ACC112 (cell line): Measurements from ENCODE around the gene OTULINL.

ENCODE experiments used
- H2AFZ ChIP-seq: fragments of 200-600 bp; sonication (generic); one replicate; pipeline ENCODE4 v1.6.0; 2017; ENCODE audit warnings: antibody characterized with exemption, low read length; ENCODE audit not compliant: unreplicated experiment
- H3K27ac ChIP-seq: fragments of 200-600 bp; sonication (generic); 2 replicates; pipeline ENCODE4 v1.5.1; 2014; ENCODE audit warnings: low read depth, mild to moderate bottlenecking, antibody characterized with exemption, low read length, moderate library complexity
- H3K27me3 ChIP-seq: fragments of 200-600 bp; sonication (generic); 2 replicates; pipeline ENCODE4 v1.6.1; 2014; ENCODE audit warnings: mild to moderate bottlenecking, antibody characterized with exemption, low read length, moderate library complexity, mixed read lengths; ENCODE audit not compliant: insufficient read depth
- H3K36me3 ChIP-seq: fragments of 200-600 bp; sonication (generic); 2 replicates; pipeline ENCODE4 v1.6.1; 2016; ENCODE audit warnings: mild to moderate bottlenecking, antibody characterized with exemption, low read length, moderate library complexity, mixed read lengths; ENCODE audit not compliant: insufficient read depth
- H3K4me1 ChIP-seq: fragments of 200-600 bp; sonication (generic); one replicate; pipeline ENCODE4 v1.6.1; 2016; ENCODE audit warnings: low read length, mixed read lengths; ENCODE audit not compliant: insufficient read depth, unreplicated experiment, control insufficient read depth
- H3K4me3 ChIP-seq: fragments of 200-600 bp; sonication (generic); 2 replicates; pipeline ENCODE4 v1.5.1; 2014; ENCODE audit warnings: mild to moderate bottlenecking, low read depth, low read length
- H3K79me2 ChIP-seq: fragments of 200-600 bp; sonication (generic); one replicate; pipeline ENCODE4 v1.6.0; 2016; ENCODE audit warnings: low read length; ENCODE audit not compliant: control insufficient read depth, unreplicated experiment, insufficient read depth

OTULINL gene

GRCh38 chr5:14599476-14600127 lies 18.0 kb downstream of the OTULINL start:
- Histone ChIP-seq H3K27ac (no peak overlapping the region), H3K4me1 (no peaks in the 10 kb centered on the region), H3K79me2 (no peaks in the 10 kb centered on the region), H3K4me3 (no peak overlapping the region), H2AFZ (no peak overlapping the region), H3K36me3 (no peaks in the 10 kb centered on the region), H3K27me3 (peaks cover 67% of the 10 kb centered on the region)

- H3K4me3 ChIP-seq = no peak overlapping the region
- H3K27ac ChIP-seq = no peak overlapping the region
- no peaks in the 10 kb centered on the region for H3K79me2 ChIP-seq
- H3K36me3 ChIP-seq = no peaks in the 10 kb centered on the region
- H3K4me1 ChIP-seq = no peaks in the 10 kb centered on the region
- H3K27me3 ChIP-seq = peaks cover 55% of the 10 kb centered on the region
- no peak overlapping the region for H2AFZ ChIP-seq
These were observed 19.3 kb downstream of the OTULINL start for GRCh38 chr5:14600846-14601245.

GRCh38 chr5:14603141-14603540 lies 21.5 kb downstream of the OTULINL start:
- H2AFZ ChIP-seq = no peak overlapping the region
- no peaks in the 10 kb centered on the region for H3K36me3 ChIP-seq
- H3K4me3 ChIP-seq = no peak overlapping the region
- H3K4me1 ChIP-seq = no peaks in the 10 kb centered on the region
- peaks cover 49% of the 10 kb centered on the region; the same call in 1 of the 2 replicates for H3K27me3 ChIP-seq
- H3K79me2 ChIP-seq = no peaks in the 10 kb centered on the region
- no peak overlapping the region for H3K27ac ChIP-seq

GRCh38 chr5:14607104-14607503 lies 25.5 kb downstream of the OTULINL start:
- no peak overlapping the region for H3K27ac ChIP-seq

GRCh38 chr5:14608169-14608568 lies 26.6 kb downstream of the OTULINL start:
- Histone ChIP-seq H3K79me2 (no peaks in the 10 kb centered on the region), H3K27me3 (peaks cover 40% of the 10 kb centered on the region; the same call in 1 of the 2 replicates), H3K36me3 (no peaks in the 10 kb centered on the region), H3K4me1 (no peaks in the 10 kb centered on the region), H3K4me3 (no peak overlapping the region), H2AFZ (no peak overlapping the region), H3K27ac (no peak overlapping the region)

More at GRCh38 chr5:14607104-14607503, 25.5 kb downstream of the OTULINL start:
- Histone ChIP-seq H2AFZ (no peak overlapping the region), H3K36me3 (no peaks in the 10 kb centered on the region), H3K27me3 (peaks cover 51% of the 10 kb centered on the region; the same call in 1 of the 2 replicates), H3K79me2 (no peaks in the 10 kb centered on the region), H3K4me3 (no peak overlapping the region), H3K4me1 (no peaks in the 10 kb centered on the region)

- no peak overlapping the region for H2AFZ ChIP-seq
- H3K4me3 ChIP-seq = no peak overlapping the region
- no peaks in the 10 kb centered on the region for H3K79me2 ChIP-seq
- no peaks in the 10 kb centered on the region for H3K36me3 ChIP-seq
- peaks cover 48% of the 10 kb centered on the region for H3K27me3 ChIP-seq
- no peak overlapping the region for H3K27ac ChIP-seq
- no peaks in the 10 kb centered on the region for H3K4me1 ChIP-seq
These were observed 30.1 kb downstream of the OTULINL start for GRCh38 chr5:14611737-14612136.

GRCh38 chr5:14614490-14614889 lies 32.9 kb downstream of the OTULINL start:
- Histone ChIP-seq H3K27ac (no peak overlapping the region), H3K27me3 (peaks cover 43% of the 10 kb centered on the region)

GRCh38 chr5:14615365-14615764 lies 33.8 kb downstream of the OTULINL start:
- no peak overlapping the region for H3K27ac ChIP-seq
- no peak overlapping the region for H2AFZ ChIP-seq
- no peaks in the 10 kb centered on the region for H3K79me2 ChIP-seq
- H3K36me3 ChIP-seq = no peaks in the 10 kb centered on the region
- H3K4me1 ChIP-seq = no peaks in the 10 kb centered on the region
- H3K27me3 ChIP-seq = peaks cover 52% of the 10 kb centered on the region
- no peak overlapping the region for H3K4me3 ChIP-seq

More at GRCh38 chr5:14614490-14614889, 32.9 kb downstream of the OTULINL start:
- no peak overlapping the region for H2AFZ ChIP-seq
- H3K36me3 ChIP-seq = no peaks in the 10 kb centered on the region
- H3K4me1 ChIP-seq = no peaks in the 10 kb centered on the region
- no peak overlapping the region for H3K4me3 ChIP-seq
- no peaks in the 10 kb centered on the region for H3K79me2 ChIP-seq

GRCh38 chr5:14617441-14617840 lies 35.8 kb downstream of the OTULINL start:
- Histone ChIP-seq H3K27me3 (peaks cover 66% of the 10 kb centered on the region), H3K4me1 (no peaks in the 10 kb centered on the region), H3K27ac (no peak overlapping the region), H3K79me2 (no peaks in the 10 kb centered on the region), H3K36me3 (no peaks in the 10 kb centered on the region), H3K4me3 (no peak overlapping the region), H2AFZ (no peak overlapping the region)

- Histone ChIP-seq H3K36me3 (no peaks in the 10 kb centered on the region), H3K4me3 (no peak overlapping the region), H3K27ac (no peak overlapping the region), H3K79me2 (no peaks in the 10 kb centered on the region), H3K27me3 (peaks cover 45% of the 10 kb centered on the region), H3K4me1 (no peaks in the 10 kb centered on the region), H2AFZ (no peak overlapping the region)
These were observed 45.7 kb downstream of the OTULINL start for GRCh38 chr5:14627270-14627669.

GRCh38 chr5:14628346-14628745 lies 46.8 kb downstream of the OTULINL start:
- H3K27me3 ChIP-seq = peaks cover 41% of the 10 kb centered on the region
- no peaks in the 10 kb centered on the region for H3K79me2 ChIP-seq
- no peak overlapping the region for H3K4me3 ChIP-seq
- H3K4me1 ChIP-seq = no peaks in the 10 kb centered on the region
- no peak overlapping the region for H2AFZ ChIP-seq
- H3K36me3 ChIP-seq = no peaks in the 10 kb centered on the region
- no peak overlapping the region for H3K27ac ChIP-seq
